ENCODE data around the gene NELL1.

- no peak for TF ChIP-seq CTCF (IDR thresholded peaks at IDR 0.05)
- no peak for TF ChIP-seq POLR2A (IDR thresholded peaks at IDR 0.05)
- no peak for TF ChIP-seq EP300 (IDR thresholded peaks at IDR 0.05; ENCODE audit: low read depth)
Observed at GRCh38 chr11:21104641-21105040, 435.3 kb downstream of the NELL1 start.

All from transverse colon (tissue), 3 donors.